Nephron (organoid): ENCODE measurements around the gene TTC22.

Experiments used
- H3K27ac Mint-ChIP-seq, 3 experiments: 2 replicates each; pipeline ENCODE4 v1.8.0; 2020; ENCODE audit warnings: mixed read lengths in 3 of 3, mild to moderate bottlenecking in 2 of 3, moderate library complexity in 1 of 3
- H3K27me3 Mint-ChIP-seq: 2 replicates; pipeline ENCODE4 v1.8.0; 2021; ENCODE audit warnings: low read depth, mild to moderate bottlenecking, moderate library complexity, mixed read lengths
- H3K36me3 Mint-ChIP-seq: 2 replicates; pipeline ENCODE4 v1.8.0; 2020; ENCODE audit warnings: low read depth, mixed read lengths
- H3K4me1 Mint-ChIP-seq: 2 replicates; pipeline ENCODE4 v1.8.0; 2020; ENCODE audit warnings: mixed read lengths
- H3K4me3 Mint-ChIP-seq, 3 experiments: 2 replicates each; pipeline ENCODE4 v1.8.0; 2020; ENCODE audit warnings: mild to moderate bottlenecking in 3 of 3, mixed read lengths in 3 of 3, moderate library complexity in 2 of 3
- H3K9me3 Mint-ChIP-seq: 2 replicates; pipeline ENCODE4 v1.8.0; 2020; ENCODE audit warnings: mixed read lengths
- TF ChIP-seq, protein P1 (sequence below), 3 experiments: fragments of 200-600 bp; sonication (generic); IDR thresholded peaks; one replicate each; pipeline ENCODE4 v1.5.0; 2021; ENCODE audit warnings: antibody characterized with exemption in 3 of 3; ENCODE audit not compliant: unreplicated experiment in 3 of 3

The TTC22 gene

DNA sequence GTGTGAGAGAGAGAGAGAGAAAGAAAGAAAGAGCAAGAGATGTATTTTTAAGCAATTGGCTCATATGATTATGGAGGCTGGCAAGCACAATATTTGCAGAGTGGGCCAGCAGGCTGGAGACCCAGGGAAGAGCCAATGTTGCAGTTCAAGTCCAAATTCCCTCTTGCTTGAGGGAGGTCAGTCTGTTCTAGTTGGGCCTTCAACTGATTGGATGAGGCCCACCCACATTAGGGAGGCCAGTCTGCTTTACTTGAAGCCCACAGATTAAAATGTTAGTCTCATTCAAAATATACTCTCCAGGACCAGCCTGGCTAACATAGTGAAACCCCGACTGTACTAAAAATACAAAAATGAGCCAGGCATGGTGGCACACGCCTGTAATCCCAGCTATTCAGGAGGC is 28.2 kb downstream of the TTC22 start:
- H3K4me1 Mint-ChIP-seq = peaks cover 6% of the 10 kb centered on the region
- H3K9me3 Mint-ChIP-seq = no peaks in the 10 kb centered on the region
- no peak overlapping the region for H3K4me3 Mint-ChIP-seq
- H3K27me3 Mint-ChIP-seq = peaks cover 9% of the 10 kb centered on the region
- no peak overlapping the region for H3K27ac Mint-ChIP-seq
- H3K36me3 Mint-ChIP-seq = no peaks in the 10 kb centered on the region
- TF ChIP-seq, protein P1, sequence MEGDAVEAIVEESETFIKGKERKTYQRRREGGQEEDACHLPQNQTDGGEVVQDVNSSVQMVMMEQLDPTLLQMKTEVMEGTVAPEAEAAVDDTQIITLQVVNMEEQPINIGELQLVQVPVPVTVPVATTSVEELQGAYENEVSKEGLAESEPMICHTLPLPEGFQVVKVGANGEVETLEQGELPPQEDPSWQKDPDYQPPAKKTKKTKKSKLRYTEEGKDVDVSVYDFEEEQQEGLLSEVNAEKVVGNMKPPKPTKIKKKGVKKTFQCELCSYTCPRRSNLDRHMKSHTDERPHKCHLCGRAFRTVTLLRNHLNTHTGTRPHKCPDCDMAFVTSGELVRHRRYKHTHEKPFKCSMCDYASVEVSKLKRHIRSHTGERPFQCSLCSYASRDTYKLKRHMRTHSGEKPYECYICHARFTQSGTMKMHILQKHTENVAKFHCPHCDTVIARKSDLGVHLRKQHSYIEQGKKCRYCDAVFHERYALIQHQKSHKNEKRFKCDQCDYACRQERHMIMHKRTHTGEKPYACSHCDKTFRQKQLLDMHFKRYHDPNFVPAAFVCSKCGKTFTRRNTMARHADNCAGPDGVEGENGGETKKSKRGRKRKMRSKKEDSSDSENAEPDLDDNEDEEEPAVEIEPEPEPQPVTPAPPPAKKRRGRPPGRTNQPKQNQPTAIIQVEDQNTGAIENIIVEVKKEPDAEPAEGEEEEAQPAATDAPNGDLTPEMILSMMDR (IDR thresholded peaks at IDR 0.05; ENCODE audit: unreplicated experiment in 3 of 3) = no peak

DNA sequence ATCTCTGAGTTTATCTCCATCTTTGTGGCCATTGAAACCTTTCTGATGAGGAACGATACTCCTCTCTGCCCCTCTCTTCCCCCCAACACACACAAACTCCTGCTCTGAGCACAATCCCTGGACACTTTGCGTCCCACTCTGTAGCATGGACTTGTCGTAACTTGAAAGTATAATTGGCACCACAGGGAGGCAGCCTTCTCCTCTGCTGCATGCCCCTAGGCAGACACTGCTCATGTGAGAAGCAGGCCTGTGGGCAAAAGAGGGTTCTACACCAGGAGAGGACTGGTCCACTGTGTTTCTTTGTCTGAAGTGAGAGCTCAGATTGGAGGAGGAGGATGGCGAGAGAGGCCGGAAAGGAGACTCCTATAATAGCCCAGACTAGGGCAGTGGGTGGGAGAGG is 33.0 kb downstream of the TTC22 start:
- Mint-ChIP-seq H3K27me3 (peaks cover 9% of the 10 kb centered on the region), H3K27ac (no peak overlapping the region), H3K9me3 (no peaks in the 10 kb centered on the region), H3K4me3 (no peak overlapping the region), H3K36me3 (no peaks in the 10 kb centered on the region), H3K4me1 (peaks cover 20% of the 10 kb centered on the region)
- TF ChIP-seq, protein P1 (IDR thresholded peaks at IDR 0.05; ENCODE audit: unreplicated experiment in 3 of 3) = peak in 1 of 3 experiments; percentile 8

DNA sequence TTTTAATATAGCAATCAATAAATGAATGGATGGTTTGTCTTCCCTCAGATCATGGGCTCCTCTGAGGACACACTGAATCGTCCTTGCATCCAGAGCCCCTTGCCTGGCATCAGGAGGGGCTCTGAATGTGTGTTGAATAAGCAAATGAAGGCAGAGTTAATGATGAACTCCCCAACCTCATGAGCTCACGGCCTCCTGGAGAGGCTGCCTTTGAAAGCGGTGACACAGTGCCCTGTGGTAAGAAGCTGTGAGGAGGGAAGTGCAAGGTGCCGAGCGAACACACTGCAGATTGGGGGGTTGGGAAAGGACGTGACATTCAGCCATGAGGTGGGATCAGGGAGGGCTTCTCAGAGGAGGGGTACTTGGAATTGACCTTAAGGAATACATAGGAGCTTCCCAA is 33.6 kb downstream of the TTC22 start:
- Mint-ChIP-seq H3K4me3 (no peak overlapping the region), H3K27ac (no peak overlapping the region), H3K27me3 (peaks cover 9% of the 10 kb centered on the region), H3K9me3 (no peaks in the 10 kb centered on the region), H3K4me1 (peaks cover 24% of the 10 kb centered on the region), H3K36me3 (no peaks in the 10 kb centered on the region)
- TF ChIP-seq, protein P1 (IDR thresholded peaks at IDR 0.05; ENCODE audit: unreplicated experiment in 3 of 3) = no peak

DNA sequence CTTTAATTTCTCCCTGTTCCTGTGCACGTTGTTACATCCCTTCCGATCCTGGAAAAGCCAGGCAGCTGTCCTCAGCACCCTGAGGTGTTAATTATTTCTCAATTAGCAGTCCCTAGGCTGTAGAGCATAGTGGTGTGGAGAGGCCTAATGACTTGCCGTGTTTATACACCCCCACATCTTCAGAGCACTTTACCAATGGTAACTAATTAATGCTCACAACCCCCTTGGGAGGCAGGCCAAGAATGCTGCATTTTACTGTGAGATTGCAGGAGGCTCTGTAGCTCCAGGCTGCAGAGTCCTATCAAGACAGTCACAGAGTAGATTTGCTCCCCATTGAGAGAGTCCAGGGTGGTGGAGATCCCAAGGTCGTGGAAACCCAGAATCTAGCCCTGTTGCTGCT is 34.4 kb downstream of the TTC22 start:
- peaks cover 24% of the 10 kb centered on the region for H3K4me1 Mint-ChIP-seq
- peak overlapping the region; percentile 7 to 43 (median 21) for H3K4me3 Mint-ChIP-seq
- no peaks in the 10 kb centered on the region for H3K9me3 Mint-ChIP-seq
- H3K36me3 Mint-ChIP-seq = no peaks in the 10 kb centered on the region
- TF ChIP-seq, protein P1 (IDR thresholded peaks at IDR 0.05; ENCODE audit: unreplicated experiment in 3 of 3) = no peak
- peak overlapping the region; percentile 61 to 80 (median 71) for H3K27ac Mint-ChIP-seq
- H3K27me3 Mint-ChIP-seq = peaks cover 9% of the 10 kb centered on the region

DNA sequence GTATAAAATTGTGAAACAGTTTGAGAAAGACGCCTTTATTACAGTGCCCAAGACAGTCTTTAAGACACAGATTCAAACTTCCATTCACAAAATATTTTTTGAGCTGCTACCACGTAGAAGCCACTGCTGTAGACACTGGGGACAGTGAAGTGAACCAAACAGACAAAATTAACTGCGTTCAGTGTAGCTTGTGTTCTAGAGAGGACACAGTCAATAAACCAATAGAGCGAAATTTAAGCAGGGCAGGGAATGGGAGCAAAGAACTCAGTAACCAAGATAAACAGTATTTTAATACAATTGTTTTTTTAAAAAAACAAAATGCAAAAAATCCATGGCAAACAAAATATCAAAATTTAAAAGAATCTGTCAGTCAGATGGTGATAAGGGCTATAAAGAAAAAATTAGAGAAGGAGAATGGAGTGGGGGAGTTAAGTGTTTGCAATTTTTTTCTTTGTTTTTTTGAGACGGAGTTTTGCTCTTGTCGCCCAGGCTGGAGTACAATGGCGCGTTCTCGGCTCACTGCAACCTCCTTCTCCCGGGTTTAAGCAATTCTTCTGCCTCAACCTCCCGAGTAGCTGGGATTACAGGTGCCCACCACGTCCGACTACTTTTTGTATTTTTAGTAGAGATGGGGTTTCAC is 36.1 kb downstream of the TTC22 start:
- TF ChIP-seq, protein P1 (IDR thresholded peaks at IDR 0.05; ENCODE audit: unreplicated experiment in 3 of 3) = no peak
- H3K36me3 Mint-ChIP-seq = no peaks in the 10 kb centered on the region
- peaks cover 30% of the 10 kb centered on the region for H3K4me1 Mint-ChIP-seq
- H3K4me3 Mint-ChIP-seq = peak overlapping the region; percentile 94 to 96 (median 95)
- no peaks in the 10 kb centered on the region for H3K9me3 Mint-ChIP-seq
- peak overlapping the region; percentile 83 to 99 (median 96) for H3K27ac Mint-ChIP-seq
- H3K27me3 Mint-ChIP-seq = peaks cover 4% of the 10 kb centered on the region
